NOMO-1 (cell line): Measurements from ENCODE around the gene MAN2B2.

Experiments
- DNase-seq, 2 experiments: peaks; one replicate each; lab custom pipeline; 2025; ENCODE audit not compliant: unreplicated experiment in 2 of 2; lab: John Stamatoyannopoulos, UW

The MAN2B2 gene

DNA sequence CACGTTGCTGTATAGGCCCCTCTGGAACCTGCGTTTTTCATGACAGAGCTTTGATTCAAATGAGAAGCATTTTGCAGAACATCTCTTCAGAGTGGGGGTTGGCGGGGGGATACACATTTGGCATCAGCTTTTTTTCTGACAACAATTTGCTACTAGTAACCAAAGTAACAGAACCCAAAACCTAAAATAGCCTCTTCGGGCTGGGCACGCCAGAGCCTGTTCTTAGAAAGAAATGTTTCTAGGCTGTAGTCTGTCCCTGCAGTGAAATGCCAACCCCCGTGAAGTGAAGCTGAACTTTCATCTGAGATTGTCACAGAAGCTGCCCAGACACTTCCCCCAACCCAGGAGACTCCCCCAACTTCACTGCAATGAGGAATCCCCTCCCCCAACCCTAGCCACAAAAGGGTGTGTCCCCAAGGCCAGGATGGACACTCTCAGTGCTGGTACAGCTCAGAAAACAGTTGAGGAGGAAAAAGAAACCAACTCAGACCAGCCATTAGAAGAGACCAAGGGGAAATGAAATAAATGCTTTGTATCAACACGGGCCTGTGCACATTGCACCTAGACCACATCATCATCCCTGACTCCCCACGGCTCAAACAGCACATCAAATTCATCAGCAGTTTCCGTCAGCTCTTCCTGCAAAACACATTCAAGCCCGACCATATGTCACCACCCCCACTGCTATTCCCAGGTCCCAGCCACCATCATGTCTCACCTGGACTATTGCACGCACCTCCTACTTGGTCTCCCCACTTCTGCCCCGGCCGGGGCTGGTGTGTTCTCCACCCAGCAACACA is 8.4 kb upstream of the MAN2B2 start:
- no peak for DNase-seq

DNA sequence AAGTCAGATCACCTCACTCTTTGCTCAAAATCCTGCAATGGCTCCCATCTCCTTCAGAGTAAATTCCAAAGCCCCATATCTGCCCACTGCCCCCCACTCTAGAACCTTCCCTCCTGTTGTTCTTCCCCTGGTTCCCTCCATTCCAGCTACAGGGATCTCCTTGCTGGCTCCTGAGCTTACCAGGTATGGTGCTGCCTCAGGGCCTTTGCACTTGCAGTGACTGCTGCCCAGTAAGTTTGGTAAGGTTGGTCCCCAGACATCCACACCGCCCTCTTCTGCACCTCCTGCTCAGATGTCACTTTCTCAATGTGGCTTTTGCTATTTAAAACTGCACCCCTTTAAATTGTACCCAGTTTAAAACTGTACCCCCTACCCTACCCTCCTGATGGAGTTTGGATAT is 7.8 kb upstream of the MAN2B2 start:
- DNase-seq, result no peak

DNA sequence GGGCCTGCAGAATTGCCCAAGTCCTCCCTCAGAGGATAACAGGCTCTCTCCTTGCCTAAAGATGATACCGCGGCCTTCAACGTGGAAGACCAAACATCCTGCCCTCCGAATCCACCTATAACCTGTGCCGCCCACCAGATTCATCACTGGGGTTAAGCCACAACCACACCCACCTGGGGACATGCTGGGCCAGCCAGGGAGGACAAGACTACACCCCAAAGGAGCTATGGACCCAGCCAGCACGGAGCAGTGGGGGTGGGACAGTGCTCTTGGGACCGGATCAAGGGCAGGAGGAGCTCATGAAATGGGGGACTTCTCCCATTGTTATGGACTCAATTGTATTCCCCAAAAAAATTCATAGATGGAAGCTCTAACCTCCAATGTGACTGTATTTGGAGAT is 6.8 kb upstream of the MAN2B2 start:
- no peak for DNase-seq

DNA sequence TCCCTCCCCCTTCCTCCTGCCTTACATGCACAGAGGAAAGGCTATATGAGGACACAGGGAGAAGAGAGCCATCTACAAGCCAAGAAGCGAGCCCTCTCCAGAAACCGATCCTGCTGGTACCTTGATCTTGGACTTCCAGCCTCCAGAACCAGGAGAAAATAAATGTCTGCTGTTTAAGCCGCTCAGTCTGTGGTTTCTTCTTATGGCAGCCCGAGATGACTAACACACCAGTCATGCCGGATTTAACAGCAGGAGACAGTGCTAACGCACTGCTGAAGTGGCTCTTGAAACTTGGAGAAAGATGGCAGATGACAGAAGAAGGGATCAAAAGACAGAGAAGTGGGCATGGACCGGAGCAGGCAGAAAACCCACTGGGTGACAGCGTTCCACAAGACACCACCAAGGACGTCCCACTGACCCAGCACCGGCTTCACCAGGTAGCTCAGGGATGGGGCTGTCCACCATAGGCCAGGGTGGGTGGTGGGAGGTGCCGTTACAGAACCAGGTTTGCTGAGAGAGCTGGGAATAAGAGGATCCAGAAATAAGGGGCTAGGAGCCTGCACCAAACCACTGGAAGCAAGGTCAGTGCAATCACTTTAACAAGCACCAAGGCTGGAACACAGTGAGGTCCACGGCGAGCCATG is 6.2 kb upstream of the MAN2B2 start:
- no peak for DNase-seq

DNA sequence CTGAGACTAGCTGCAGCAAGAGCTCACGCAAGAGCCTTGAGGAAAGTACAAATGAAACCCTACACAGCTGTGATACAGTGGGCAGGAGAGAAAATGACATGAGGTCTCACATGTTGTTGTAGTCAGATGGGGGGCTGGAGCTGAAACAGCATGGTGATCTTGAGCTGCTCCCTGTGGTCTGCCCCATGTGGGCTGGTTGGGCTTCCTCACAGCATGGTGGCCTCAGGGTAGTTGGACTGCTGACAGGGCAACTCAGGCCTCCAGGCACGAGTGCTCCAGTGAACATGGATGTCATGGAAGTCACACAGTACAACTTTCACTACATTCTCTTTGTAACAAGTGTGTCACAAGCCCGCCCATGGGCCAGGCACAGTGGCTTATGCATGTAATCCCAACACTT is 3.4 kb upstream of the MAN2B2 start:
- no peak for DNase-seq

DNA sequence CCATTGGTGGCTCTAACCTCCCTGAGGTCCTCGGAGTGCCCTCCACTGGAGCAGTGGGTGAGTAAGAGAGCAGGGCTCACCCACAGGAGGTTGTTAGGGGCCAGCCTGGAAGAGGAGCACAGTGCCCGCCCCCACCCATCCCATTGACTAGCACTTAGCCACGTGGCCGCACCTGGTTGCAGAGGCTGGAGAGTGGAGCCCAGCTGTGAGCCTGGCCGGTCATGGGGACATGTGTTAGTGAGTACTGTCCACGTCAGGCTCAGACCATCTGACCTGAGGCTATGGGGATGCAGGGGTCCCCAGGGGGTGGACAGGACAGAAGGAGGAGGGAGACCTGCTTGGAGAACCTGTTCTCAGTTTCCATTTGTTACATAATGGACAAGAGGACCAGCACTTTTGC is 1.4 kb upstream of the MAN2B2 start:
- DNase-seq, result no peak

DNA sequence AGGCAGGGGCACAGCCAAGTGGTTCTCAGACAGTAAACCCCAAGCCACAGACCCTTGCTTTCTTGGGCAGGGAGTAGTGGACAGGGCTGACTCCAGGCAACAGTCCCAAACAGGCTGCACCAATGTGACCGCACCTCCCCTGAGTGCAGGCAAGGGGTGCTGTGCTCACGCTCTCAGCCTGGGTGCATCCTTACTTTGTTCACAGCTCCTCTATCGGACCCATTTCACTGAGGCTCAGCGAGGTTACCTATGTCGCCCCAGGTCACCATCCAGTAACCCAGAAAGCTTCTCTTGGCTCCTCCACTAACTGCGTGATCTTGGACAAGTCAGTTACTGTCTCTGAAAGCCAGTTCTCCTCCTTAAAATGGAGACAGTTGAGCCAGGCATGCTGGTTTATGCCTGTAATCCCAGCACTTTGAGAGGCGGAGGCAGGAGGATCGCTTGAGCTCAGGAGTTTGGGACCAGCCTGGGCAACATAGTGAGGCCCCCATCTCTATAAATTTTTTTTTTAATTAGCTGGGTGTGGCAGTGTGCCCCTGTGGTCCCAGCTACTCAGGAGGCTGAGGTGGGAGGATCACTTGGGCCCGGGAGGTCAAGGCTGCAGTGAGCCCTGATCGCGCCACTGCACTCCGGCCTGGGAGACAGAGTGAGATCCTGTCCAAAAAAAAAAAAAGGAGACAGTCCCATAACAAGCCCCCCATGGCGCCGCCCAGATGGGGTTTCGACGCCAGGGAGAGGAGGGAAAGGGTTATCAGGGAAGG is 823 bp upstream of the MAN2B2 start:
- no peak for DNase-seq

DNA sequence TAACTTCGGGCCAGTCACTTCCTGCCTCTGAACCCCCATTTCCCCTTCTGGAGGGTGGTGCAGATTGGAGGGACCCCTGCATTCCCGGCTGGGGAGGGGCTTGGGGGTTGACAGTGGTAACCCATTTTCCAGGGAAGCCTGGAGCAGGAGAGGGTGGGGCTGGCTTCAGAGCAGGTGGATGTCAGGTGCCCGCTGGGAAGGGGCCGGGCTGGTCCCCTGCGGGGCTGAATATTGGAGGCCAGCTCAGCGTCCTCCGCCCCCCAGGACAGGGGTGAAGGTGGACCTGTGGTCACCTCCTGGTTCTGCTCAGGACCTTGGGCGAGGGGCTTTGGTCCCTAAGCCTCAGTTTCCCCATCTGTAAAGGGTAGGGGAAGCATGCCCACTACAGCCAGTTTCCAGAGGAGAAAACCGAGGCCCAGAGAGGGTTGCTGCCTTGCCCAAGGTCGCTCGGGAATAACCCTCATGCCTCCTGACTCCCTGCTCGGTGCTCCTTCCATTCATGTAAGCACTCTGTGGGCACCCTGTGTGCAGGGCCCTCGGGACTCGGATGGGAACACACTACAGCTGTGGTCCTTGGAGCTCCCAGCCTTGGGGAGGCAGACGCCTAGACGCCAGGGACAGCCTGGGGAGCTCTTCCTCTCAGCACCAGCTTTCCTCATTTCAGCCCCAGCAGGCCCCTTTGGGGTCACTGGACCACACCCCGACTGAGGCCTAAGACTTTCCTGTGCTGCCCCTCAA is 683 bp downstream of the MAN2B2 start:
- no peak for DNase-seq

DNA sequence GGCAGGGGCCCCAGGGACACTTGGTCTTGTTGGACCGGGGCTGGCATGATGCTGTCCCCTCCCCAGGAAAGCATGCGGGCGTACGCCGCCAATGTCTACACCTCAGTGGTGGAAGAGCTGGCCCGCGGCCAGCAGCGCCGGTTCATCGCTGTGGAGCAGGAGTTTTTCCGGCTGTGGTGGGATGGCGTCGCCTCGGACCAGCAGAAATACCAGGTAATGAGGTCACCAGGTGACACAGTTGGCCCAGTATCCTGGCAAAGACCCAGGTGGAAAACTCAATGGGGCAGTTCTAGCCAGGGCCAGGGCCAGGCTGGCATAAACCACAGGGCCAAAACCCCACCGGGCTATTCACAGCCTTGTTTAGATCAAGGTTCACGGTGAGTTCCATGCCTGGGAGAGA is 1.5 kb downstream of the MAN2B2 start:
- DNase-seq, result no peak

DNA sequence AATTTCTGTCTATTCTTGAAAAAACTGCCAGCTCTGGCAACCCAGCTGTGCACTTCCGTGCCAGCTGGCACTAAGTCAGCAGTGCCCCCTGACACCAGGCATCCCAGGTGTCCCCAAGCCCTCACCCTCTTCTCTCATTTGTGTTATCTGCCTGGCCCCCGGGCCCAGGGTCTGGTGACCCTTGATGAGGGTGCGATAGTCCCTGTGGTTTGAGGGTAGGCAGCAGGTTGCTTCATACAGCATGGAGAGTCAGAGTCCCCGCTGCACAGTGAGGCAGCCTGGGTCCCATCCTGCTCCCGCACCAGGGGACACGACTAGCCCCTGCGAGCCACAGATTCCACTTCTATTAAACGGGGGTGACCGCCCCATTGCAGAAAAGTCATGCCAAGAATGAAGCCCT is 1.9 kb downstream of the MAN2B2 start:
- no peak for DNase-seq

DNA sequence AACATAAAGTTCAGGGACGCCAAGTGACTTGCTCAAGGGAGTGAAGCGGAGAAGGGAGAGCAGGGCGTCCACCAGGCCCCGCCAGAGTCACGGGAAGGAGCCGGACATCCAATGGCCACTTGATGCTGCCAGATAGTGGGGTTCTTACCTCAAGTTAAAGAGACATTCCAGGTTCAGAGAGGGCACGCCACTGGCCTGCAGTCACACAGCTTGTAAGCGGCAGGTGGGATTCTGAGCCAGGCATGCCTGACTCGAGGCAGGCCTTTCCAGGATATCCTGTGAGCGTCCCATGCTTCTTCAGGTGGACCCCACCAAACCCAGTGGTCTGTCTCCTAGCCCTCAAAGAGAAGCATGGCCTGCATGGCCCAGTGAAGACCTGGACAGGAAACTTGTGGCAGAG is 2.4 kb downstream of the MAN2B2 start:
- DNase-seq, result no peak

DNA sequence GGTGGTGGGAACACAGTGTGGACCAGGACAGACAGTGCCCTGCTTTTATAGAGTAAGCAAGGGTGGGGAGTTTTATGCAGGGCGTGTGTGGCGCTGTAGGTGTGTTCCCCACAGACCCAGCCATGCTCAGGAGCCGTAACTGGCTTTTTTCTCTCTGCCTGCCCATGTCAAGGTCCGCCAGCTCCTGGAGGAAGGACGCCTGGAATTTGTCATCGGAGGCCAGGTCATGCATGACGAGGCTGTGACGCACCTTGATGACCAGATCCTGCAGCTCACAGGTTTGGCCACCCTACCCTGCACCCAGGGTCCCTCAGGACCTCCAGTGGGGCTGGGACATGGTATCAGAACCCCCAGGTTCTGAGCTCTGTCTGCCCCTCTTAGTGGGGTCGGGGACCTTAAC is 3.2 kb downstream of the MAN2B2 start:
- DNase-seq, result no peak

DNA sequence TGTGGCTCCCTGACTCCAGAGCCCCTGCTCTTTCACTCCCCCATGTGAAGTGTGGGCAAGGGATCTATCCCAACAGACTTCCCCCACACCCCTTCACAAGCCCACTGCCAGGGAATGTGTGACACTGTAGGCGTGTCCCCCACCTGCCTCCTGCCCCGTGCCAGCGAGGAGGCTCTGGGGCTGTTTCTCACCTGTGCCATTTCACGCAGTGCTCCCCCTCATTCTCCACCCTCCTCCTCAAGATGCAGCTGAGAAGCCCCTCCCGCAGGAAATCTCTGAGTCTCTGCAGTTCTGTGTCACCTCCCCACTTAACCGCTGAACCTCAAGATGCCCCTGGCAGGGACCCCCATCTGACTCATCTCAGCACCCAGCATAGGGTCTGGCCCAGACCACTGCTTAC is 5.4 kb downstream of the MAN2B2 start:
- DNase-seq, result no peak

DNA sequence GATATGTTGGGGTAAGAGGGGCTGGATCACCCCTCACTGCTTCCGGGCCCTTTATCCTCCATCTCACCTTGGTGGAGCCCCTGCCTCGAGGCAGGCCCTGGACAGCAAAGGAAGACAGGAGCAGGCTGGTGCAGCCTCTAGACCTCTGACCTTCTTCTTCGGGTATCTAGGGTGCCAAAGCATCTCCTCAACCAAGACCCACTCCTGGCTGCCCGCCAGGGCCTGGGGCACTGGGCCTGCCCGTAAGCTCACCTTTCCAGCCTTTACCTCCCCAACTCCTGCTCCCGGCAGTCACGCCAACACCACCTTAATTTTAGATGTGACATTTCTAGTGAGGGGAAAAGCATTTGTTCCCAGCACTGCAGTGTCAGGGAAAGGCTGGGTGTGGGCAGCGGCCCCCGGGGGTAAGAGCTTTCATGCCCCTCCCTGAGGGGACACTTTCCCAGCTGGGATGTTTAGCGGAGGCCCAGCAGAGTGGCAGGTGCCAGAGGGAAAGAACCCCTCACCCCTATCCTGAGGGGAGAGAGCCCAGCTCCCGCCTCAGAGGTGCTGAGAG is 6.7 kb downstream of the MAN2B2 start:
- no peak for DNase-seq

DNA sequence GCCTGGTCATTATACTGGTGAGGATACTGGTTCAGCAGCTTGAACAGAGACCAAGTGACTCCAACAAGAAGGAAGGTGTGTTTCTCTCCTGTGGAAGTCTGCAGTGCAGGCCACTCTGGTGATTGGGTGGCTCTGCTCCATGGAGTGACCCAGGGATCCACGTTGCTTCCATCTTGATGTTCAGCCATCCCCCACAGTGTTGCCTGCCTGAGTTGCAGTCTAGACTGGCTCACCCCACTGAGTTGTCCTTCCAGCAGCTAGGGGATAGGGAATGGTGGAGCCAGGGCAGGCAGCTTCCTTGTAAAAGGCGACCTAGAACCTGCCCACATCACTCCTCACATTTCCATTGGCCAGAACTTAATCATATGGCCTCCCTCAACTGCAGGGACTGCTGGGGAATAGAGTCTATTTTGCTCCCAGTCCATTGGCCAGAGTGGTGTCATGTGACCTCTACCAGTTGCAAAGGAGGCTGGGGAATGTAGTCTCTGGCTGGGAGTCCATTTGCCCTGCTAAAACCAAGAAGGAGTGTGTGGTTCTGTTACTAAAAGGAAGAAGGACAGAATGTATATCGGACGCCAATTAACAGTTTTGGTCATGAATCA is 8.0 kb downstream of the MAN2B2 start:
- DNase-seq, result no peak

DNA sequence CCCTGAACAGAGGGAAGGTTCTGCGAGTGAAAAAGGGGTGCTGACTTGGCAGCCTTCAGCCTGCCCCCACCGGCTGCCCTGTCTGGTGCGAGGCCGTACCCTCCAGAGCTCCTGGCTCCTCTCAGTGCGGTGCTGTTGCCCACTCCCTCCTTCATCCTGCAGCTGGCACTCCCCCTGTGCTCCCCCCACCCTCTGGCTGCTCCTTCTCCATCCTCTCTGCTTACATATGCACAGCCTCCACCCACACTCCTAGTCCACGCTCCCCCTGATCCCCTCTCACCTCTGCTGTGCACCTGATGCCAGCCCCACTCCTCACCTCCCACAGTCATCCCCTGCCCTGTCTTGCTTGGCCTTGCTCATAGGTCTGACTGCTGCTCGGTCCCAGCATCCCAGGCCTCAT is 9.9 kb downstream of the MAN2B2 start:
- DNase-seq, result no peak

DNA sequence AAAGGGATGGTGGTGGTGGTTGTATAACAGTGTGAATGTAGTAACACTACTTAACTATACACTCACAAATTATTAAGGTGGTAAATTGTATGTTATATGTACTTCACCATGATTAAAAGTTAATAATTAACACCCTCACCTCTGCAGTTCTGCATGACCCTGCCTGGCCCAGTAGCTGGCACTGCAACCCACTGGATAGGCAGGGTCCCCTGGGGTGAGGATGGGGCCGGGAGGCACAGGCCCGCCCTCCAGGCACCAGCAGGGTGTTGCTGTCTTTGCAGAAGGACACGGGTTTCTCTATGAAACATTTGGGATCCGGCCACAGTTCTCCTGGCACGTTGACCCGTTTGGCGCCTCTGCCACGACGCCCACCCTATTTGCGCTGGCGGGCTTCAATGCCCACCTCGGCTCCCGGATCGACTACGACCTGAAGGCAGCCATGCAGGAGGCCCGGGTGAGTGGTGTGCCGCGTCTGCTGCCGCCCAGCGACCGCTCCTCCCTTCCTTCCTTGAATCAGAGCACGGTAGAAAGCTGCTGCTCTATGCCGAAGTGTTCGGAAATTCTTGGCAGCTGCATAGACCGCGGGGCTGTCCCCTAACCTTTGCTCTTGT is 11.8 kb downstream of the MAN2B2 start:
- no peak for DNase-seq

DNA sequence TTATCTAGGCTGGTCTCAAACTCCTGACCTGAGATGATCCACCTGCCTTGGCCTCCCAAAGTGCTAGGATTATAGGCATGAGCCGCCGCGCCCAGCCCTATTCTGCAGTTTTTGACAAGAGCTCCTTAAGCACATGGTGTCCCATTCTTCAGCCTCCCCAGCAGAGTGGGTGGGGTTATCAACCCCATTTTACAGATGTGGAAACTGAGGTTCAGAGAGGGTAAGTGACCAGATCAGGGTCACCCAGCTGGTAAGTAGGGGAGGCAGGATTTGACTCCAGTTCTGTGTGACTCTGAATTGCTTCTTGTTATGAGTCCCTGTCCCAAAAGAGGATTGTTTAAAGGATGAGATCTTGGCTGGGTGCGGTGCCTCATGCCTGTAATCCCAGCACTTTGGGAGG is 14.5 kb downstream of the MAN2B2 start:
- no peak for DNase-seq

DNA sequence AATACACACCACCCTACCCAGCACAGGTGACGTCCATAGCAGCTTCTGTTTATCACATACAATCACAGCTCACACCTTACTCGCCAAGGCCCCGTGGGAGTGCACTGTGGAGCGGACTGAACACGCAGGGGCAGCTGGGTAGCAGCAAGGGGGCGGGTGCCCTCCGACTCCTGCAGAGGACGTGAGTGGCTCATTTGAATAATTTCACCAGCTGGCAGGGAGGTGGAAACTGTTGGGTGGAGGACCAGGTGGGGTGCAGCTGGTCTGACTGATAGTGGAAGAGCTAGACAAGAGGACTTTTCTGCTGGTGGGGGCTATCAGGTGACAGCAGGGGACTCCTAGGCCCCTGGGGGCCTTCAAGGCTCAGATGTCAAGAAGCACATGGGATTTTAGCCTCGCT is 16.3 kb downstream of the MAN2B2 start:
- DNase-seq, result no peak

DNA sequence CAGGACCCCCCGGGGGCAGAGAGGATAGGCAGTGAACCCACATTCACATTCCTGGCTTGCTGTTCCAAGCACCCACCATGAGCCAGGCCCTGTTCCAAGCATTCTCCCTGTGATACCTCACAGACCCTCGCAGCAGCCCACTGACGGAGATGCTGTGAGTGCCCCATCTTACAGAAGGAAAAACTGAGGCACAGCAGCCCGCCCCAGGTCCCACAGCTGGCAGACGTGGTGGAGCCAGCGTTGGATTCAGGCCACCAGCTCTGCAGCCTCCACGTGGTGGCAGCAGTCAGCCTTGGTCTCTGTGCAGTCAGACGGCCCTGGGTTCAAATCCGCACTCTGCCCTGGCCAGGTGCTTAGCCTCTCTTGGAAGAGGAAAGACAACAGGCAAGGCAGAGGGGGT is 16.8 kb downstream of the MAN2B2 start:
- no peak for DNase-seq
